Chondrocyte (in vitro differentiated cells): ENCODE data around the gene PRDM5. TPM values are rescaled to one million over a fixed set of nuclear protein-coding genes. Genes with fewer than 3 reads are reported as not detected.

Source experiments
- DNase-seq: peaks from one replicate; pipeline ENCODE4 v3.0.0; 2021; ENCODE audit warnings: mixed read lengths, low spot score
- H3K27ac Mint-ChIP-seq: one replicate; pipeline ENCODE4 v1.8.0; 2021; ENCODE audit warnings: mild to moderate bottlenecking, moderate library complexity, mixed read lengths; ENCODE audit not compliant: unreplicated experiment
- H3K27me3 Mint-ChIP-seq: 2 replicates; pipeline ENCODE4 v1.8.0; 2021; ENCODE audit warnings: low read depth, mixed read lengths
- H3K36me3 Mint-ChIP-seq: 2 replicates; pipeline ENCODE4 v1.8.0; 2021; ENCODE audit warnings: low read depth, mixed read lengths
- H3K4me1 Mint-ChIP-seq: 2 replicates; pipeline ENCODE4 v1.8.0; 2021; ENCODE audit warnings: low read depth, mild to moderate bottlenecking, mixed read lengths
- H3K4me3 Mint-ChIP-seq: one replicate; pipeline ENCODE4 v1.8.0; 2021; ENCODE audit warnings: mild to moderate bottlenecking, moderate library complexity, mixed read lengths; ENCODE audit not compliant: unreplicated experiment
- H3K9me3 Mint-ChIP-seq: 2 replicates; pipeline ENCODE4 v1.8.0; 2021; ENCODE audit warnings: low read depth, mixed read lengths
- total RNA-seq: library from RNA; stranded (reverse); gene quantifications from 3 replicates; pipeline ENCODE4 v1.2.1, GENCODE V29; 2021
- TF ChIP-seq, protein P1 (sequence below): fragments of 200-600 bp; sonication (generic); IDR thresholded peaks from 2 replicates; pipeline ENCODE4 v1.5.0; 2021; ENCODE audit warnings: antibody characterized with exemption, mild to moderate bottlenecking, moderate library complexity

The PRDM5 gene
- total RNA-seq, 1 donor from 2014 or later = 9.3 TPM

DNA sequence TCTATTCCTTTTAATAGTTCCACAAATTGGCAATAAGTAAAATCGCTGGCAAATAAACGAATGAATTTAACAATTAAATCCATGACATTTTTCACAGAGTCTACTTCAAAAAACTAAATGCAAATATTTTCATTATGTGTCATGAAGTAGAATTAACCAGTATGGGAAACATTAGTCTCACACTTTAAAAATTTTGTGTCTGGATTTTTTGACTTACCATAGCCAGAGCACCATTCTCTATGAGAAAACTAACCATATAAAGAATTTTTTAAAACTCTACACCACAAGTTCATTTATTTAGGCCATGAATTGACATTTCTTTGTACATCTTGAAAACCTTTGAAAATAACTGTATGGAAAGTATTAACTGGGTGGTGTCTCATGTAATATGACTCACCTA lies 41.2 kb downstream of the PRDM5 start:
- TF ChIP-seq, protein P1, sequence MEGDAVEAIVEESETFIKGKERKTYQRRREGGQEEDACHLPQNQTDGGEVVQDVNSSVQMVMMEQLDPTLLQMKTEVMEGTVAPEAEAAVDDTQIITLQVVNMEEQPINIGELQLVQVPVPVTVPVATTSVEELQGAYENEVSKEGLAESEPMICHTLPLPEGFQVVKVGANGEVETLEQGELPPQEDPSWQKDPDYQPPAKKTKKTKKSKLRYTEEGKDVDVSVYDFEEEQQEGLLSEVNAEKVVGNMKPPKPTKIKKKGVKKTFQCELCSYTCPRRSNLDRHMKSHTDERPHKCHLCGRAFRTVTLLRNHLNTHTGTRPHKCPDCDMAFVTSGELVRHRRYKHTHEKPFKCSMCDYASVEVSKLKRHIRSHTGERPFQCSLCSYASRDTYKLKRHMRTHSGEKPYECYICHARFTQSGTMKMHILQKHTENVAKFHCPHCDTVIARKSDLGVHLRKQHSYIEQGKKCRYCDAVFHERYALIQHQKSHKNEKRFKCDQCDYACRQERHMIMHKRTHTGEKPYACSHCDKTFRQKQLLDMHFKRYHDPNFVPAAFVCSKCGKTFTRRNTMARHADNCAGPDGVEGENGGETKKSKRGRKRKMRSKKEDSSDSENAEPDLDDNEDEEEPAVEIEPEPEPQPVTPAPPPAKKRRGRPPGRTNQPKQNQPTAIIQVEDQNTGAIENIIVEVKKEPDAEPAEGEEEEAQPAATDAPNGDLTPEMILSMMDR = no peak
- DNase-seq = no peak
- H3K4me1 Mint-ChIP-seq = peaks cover 13% of the 10 kb centered on the region
- H3K9me3 Mint-ChIP-seq = peaks cover 21% of the 10 kb centered on the region
- no peak overlapping the region for H3K27ac Mint-ChIP-seq
- no peak overlapping the region for H3K4me3 Mint-ChIP-seq
- peaks cover 9% of the 10 kb centered on the region for H3K36me3 Mint-ChIP-seq
- H3K27me3 Mint-ChIP-seq = no peaks in the 10 kb centered on the region

- Mint-ChIP-seq H3K9me3 (peaks cover 21% of the 10 kb centered on the region), H3K4me3 (no peak overlapping the region), H3K27me3 (no peaks in the 10 kb centered on the region), H3K27ac (no peak overlapping the region), H3K4me1 (peaks cover 23% of the 10 kb centered on the region), H3K36me3 (peaks cover 10% of the 10 kb centered on the region)
- no peak for DNase-seq
- TF ChIP-seq, protein P1 = no peak
Measured at GRCh38 chr4:120877021-120877420, 45.5 kb downstream of the PRDM5 start.

DNA sequence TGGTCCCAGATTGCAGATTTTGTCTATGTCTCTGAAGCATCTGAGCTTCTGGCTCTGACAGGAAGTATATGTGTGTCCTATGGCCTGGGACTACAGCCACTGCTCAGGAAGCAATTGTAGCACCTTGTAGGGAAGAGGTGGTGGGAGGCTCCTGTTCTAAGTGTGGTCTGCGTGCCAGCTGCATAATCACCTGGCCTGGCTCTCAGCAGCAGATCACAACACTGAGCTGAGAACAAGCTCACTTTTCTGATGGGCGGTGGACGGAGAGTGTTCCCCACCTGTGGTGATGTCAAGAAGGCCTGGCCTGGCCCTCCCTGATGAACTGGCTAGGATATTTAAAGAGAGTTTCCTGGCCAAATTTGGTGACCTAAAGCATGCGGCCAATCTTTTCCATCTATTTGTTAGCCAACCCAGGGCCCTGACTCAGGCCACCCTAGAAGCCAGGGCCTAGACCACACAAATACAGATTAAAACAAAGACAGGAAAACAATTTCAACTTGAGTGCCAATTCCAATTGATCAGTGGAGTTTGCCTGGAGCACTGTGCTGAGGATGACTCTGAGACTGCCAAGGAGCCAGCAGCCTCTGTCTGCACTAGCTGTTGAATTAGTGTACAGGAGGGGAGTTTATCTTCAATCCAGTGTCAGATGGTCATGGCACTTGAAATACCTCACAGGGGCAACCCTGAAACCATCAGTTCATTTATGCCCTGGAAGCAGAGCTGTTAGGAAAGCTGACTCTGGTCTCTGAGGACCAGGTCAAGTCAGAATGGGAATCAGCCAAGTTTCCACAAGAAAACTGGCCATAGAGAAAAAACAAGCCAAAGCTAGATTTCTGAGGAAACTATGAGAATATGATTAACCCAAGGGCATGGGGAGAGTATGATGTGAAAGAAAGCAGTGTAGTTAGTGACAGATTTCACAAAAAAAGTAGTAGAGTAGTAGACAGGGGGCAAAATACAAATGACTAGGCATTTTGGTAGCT lies 47.4 kb downstream of the PRDM5 start:
- H3K4me1 Mint-ChIP-seq = peaks cover 18% of the 10 kb centered on the region
- no peak overlapping the region for H3K27ac Mint-ChIP-seq
- DNase-seq = no peak
- peaks cover 16% of the 10 kb centered on the region for H3K9me3 Mint-ChIP-seq
- no peaks in the 10 kb centered on the region for H3K27me3 Mint-ChIP-seq
- TF ChIP-seq, protein P1 = no peak
- no peak overlapping the region for H3K4me3 Mint-ChIP-seq
- H3K36me3 Mint-ChIP-seq = peaks cover 5% of the 10 kb centered on the region

DNA sequence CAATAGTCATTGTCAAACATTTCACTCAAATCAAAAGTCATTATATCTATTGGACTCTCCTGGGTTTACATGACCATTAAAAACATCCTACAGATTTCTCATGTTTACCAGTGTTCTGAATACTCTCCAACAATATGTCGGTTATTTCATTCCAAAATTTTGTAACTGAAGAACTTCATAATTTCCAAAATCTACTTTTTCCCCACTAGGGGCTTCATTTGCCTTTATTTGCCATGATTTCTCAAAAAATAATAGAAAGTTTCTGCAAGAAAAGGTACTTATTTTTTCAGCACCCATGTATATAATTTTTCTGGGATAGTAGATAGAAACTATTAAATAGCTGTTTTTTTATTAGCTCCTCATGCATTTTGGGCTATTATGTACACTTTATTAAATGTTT lies 49.0 kb downstream of the PRDM5 start:
- peaks cover 2% of the 10 kb centered on the region for H3K9me3 Mint-ChIP-seq
- no peaks in the 10 kb centered on the region for H3K27me3 Mint-ChIP-seq
- no peak overlapping the region for H3K27ac Mint-ChIP-seq
- TF ChIP-seq, protein P1 = peak; percentile 68
- H3K4me1 Mint-ChIP-seq = peaks cover 22% of the 10 kb centered on the region
- DNase-seq = no peak
- peaks cover 1% of the 10 kb centered on the region for H3K36me3 Mint-ChIP-seq
- H3K4me3 Mint-ChIP-seq = no peak overlapping the region

DNA sequence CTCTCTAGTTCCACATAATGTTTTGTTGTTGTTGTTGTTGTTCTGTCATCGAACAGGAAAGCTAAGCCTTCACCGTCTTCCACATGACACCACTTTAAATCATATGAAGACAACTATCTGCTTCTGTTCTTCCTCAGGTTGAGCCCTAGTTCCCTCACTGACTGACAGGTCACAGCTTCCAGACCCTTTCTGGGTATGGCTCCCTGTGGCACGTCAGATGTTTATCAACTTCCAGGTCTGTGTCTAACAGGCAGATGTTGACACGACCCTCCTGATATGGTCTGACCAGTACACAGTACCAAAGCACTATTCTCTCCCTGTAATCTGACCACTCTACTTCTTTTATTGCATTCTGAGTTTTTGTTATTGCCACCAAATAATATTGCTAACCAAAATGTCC lies 51.4 kb downstream of the PRDM5 start:
- DNase-seq = no peak
- Mint-ChIP-seq H3K36me3 (peaks cover 1% of the 10 kb centered on the region), H3K9me3 (no peaks in the 10 kb centered on the region), H3K4me3 (no peak overlapping the region), H3K27me3 (no peaks in the 10 kb centered on the region), H3K4me1 (peaks cover 12% of the 10 kb centered on the region), H3K27ac (no peak overlapping the region)
- TF ChIP-seq, protein P1 = no peak
